GM23338 (cell line): ENCODE data around the gene INPPL1. TPM values are rescaled to one million over a fixed set of nuclear protein-coding genes. Genes with fewer than 3 reads are reported as not detected.

Experiments
- ATAC-seq: fragments of 200-7000 bp; cut with Tn5 transposase; 3 replicates; pipeline ENCODE4 v1.9.1; 2020
- DNase-seq: peaks from one replicate; pipeline ENCODE4 v3.0.0-alpha.2; 2015; ENCODE audit warnings: low spot score
- H2AFZ ChIP-seq: fragments of 200-600 bp; sonication (generic); 2 replicates; pipeline ENCODE4 v1.8.0; 2016; ENCODE audit warnings: antibody characterized with exemption, mild to moderate bottlenecking, moderate library complexity
- H3F3A ChIP-seq: fragments of 200-600 bp; sonication (generic); replicated peaks from 2 replicates; pipeline ENCODE4 v1.8.0; 2017; ENCODE audit warnings: antibody characterized with exemption, mixed run types, low read depth
- H3K27ac ChIP-seq: fragments of 200-600 bp; sonication (generic); 2 replicates; pipeline ENCODE4 v1.6.1; 2016; ENCODE audit warnings: low read depth
- H3K27me3 ChIP-seq: fragments of 200-600 bp; sonication (generic); 2 replicates; pipeline ENCODE4 v1.8.0; 2016; ENCODE audit warnings: mild to moderate bottlenecking, mixed run types, moderate library complexity; ENCODE audit not compliant: insufficient read depth
- H3K36me3 ChIP-seq: fragments of 200-600 bp; sonication (generic); 2 replicates; pipeline ENCODE4 v1.8.0; 2016; ENCODE audit warnings: mild to moderate bottlenecking; ENCODE audit not compliant: insufficient read depth
- H3K4me1 ChIP-seq: fragments of 200-600 bp; sonication (generic); 2 replicates; pipeline ENCODE4 v1.8.0; 2016; ENCODE audit warnings: mild to moderate bottlenecking, moderate library complexity; ENCODE audit not compliant: insufficient read depth
- H3K4me2 ChIP-seq: fragments of 200-600 bp; sonication (generic); 2 replicates; pipeline ENCODE4 v1.7.1; 2017; ENCODE audit warnings: mixed run types
- H3K4me3 ChIP-seq: fragments of 200-600 bp; sonication (generic); 2 replicates; pipeline ENCODE4 v1.6.1; 2016; ENCODE audit warnings: mixed run types
- H3K79me2 ChIP-seq: fragments of 200-600 bp; sonication (generic); replicated peaks from 2 replicates; pipeline ENCODE4 v1.8.0; 2017; ENCODE audit warnings: mild to moderate bottlenecking; ENCODE audit not compliant: insufficient read depth
- H3K9me2 ChIP-seq: fragments of 200-600 bp; sonication (generic); 2 replicates; pipeline ENCODE4 v1.8.0; 2017; ENCODE audit not compliant: insufficient read depth
- H4K20me1 ChIP-seq: fragments of 200-600 bp; sonication (generic); replicated peaks from 2 replicates; pipeline ENCODE4 v1.8.0; 2017; ENCODE audit warnings: mild to moderate bottlenecking; ENCODE audit not compliant: insufficient read depth
- H3K27ac Mint-ChIP-seq: 2 replicates; pipeline ENCODE4 v1.8.0; 2020; ENCODE audit warnings: inconsistent platforms, mild to moderate bottlenecking, moderate library complexity, mixed read lengths
- H3K27me3 Mint-ChIP-seq: 3 replicates; pipeline ENCODE4 v1.8.0; 2022; ENCODE audit warnings: low read depth, mild to moderate bottlenecking, moderate library complexity, mixed read lengths, inconsistent platforms; ENCODE audit not compliant: insufficient read depth, poor library complexity
- H3K36me3 Mint-ChIP-seq: 3 replicates; pipeline ENCODE4 v1.8.0; 2021; ENCODE audit warnings: low read depth, mild to moderate bottlenecking, inconsistent platforms, moderate library complexity, mixed read lengths
- H3K4me1 Mint-ChIP-seq: 3 replicates; pipeline ENCODE4 v1.8.0; 2020; ENCODE audit warnings: mild to moderate bottlenecking, inconsistent platforms, mixed read lengths
- H3K4me3 Mint-ChIP-seq: 3 replicates; pipeline ENCODE4 v1.8.0; 2021; ENCODE audit warnings: moderate library complexity, mild to moderate bottlenecking, inconsistent platforms, mixed read lengths
- H3K9me3 Mint-ChIP-seq: 3 replicates; pipeline ENCODE4 v1.8.0; 2020; ENCODE audit warnings: moderate library complexity, mild to moderate bottlenecking, inconsistent platforms, mixed read lengths
- CREB1 ChIP-seq: fragments of 250-450 bp; sonication (Bioruptor Pico); IDR thresholded peaks from 2 replicates; pipeline ENCODE4 v1.5.0; 2020; ENCODE audit warnings: low read depth, mild to moderate bottlenecking, moderate library complexity
- EZH2 ChIP-seq: fragments of 200-600 bp; sonication (generic); IDR thresholded peaks from one replicate; pipeline ENCODE4 v1.8.0; 2017; ENCODE audit warnings: antibody characterized with exemption, mild to moderate bottlenecking, low read depth; ENCODE audit not compliant: unreplicated experiment
- EZH2phosphoT487 ChIP-seq: fragments of 200-600 bp; sonication (generic); IDR thresholded peaks from one replicate; pipeline ENCODE4 v1.8.1; 2018; ENCODE audit warnings: antibody characterized with exemption; ENCODE audit not compliant: unreplicated experiment
- JUNB ChIP-seq: IDR thresholded peaks from one replicate; pipeline ENCODE4 v1.6.1; 2016; ENCODE audit warnings: antibody characterized with exemption; ENCODE audit not compliant: unreplicated experiment
- POLR2AphosphoS5 ChIP-seq: IDR thresholded peaks from 2 replicates; pipeline ENCODE4 v1.6.1; 2016; ENCODE audit warnings: antibody characterized with exemption, low read depth
- STAT1 ChIP-seq: IDR thresholded peaks from one replicate; pipeline ENCODE4 v1.6.1; 2016; ENCODE audit warnings: antibody characterized with exemption; ENCODE audit not compliant: unreplicated experiment
- ZNF114 ChIP-seq: fragments of 250-450 bp; sonication (Bioruptor Pico); IDR thresholded peaks from 2 replicates; pipeline ENCODE4 v1.5.0; 2020; ENCODE audit warnings: mild to moderate bottlenecking, moderate library complexity
- ZNF331 ChIP-seq: fragments of 250-450 bp; sonication (Bioruptor Pico); IDR thresholded peaks from 2 replicates; pipeline ENCODE4 v1.5.0; 2020; ENCODE audit warnings: low read depth, mild to moderate bottlenecking, moderate library complexity
- polyA plus RNA-seq: library from polyadenylated mRNA; unstranded; fragments of >200 nt; fragmentation: Nextera tagmentation; extraction: Ambion mirVana; gene quantifications from 2 replicates; pipeline ENCODE4 v1.2.1, GENCODE V29; 2016
- total RNA-seq: library from RNA; depleted of rRNA; stranded (reverse); fragments of >200 nt; shearing (Covaris generic); gene quantifications from 2 replicates; pipeline ENCODE4 v1.2.3, GENCODE V29; 2014
- TF ChIP-seq, protein P1 (sequence below): IDR thresholded peaks from 2 replicates; pipeline ENCODE4 v1.6.1; 2016; ENCODE audit warnings: antibody characterized with exemption
- TF ChIP-seq, protein P2 (sequence below): fragments of 250-450 bp; sonication (Bioruptor Pico); IDR thresholded peaks from 2 replicates; pipeline ENCODE4 v1.5.0; 2020; ENCODE audit warnings: mild to moderate bottlenecking, moderate library complexity
- TF ChIP-seq, protein P3 (sequence below), 2 experiments: fragments of 200-600 bp in 1 of 2; sonication (generic) in 1 of 2; conservative IDR thresholded peaks; 2 replicates each; pipeline versions ENCODE4 v1.5.1 to v1.6.1; 2016 to 2017; ENCODE audit warnings: antibody characterized with exemption in 2 of 2, low read depth in 2 of 2, mild to moderate bottlenecking in 2 of 2, moderate library complexity in 1 of 2

Gene INPPL1
- total and polyA plus RNA-seq, 2 experiments from 2014 or later, result 21.5 to 54.7 TPM

DNA sequence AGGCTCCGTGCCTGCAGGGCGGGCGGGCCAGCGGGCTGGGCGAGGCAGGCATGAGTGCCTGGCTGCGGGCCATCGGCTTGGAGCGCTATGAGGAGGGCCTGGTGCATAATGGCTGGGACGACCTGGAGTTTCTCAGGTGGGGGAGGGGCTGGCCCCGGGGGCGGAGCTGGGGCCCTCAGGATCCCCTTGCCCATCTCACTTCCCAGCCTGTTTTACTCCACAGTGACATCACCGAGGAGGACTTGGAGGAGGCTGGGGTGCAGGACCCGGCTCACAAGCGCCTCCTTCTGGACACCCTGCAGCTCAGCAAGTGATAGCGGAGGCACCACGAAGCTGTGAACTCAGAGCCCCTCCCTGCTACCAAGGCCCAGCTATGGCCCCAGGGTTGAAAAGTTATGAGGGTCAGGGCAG lies 13.5 kb downstream of the INPPL1 start:
- peaks cover 22% of the 10 kb centered on the region for H3K4me1 ChIP-seq
- DNase-seq (peak; percentile 95), ATAC-seq (peak; percentile 70)
- H4K20me1 ChIP-seq, result peaks cover 8% of the 10 kb centered on the region
- H3K27me3 Mint-ChIP-seq, result peaks cover 51% of the 10 kb centered on the region
- H3K36me3 ChIP-seq, result no peaks in the 10 kb centered on the region
- H3K4me2 ChIP-seq, result peak overlapping the region; percentile 94
- H3K27me3 ChIP-seq, result peaks cover 48% of the 10 kb centered on the region
- H3K4me1 Mint-ChIP-seq, result peaks cover 34% of the 10 kb centered on the region
- peak overlapping the region; percentile 60 for H3K4me3 ChIP-seq
- H3K27ac ChIP-seq, result no peak overlapping the region
- H3F3A ChIP-seq, result 0 out of 2 replicates have a peak, but pooled peaks cover 1% of the 10 kb centered on the region
- no peaks in the 10 kb centered on the region for H3K79me2 ChIP-seq
- H3K9me2 ChIP-seq, result no peaks in the 10 kb centered on the region
- H3K9me3 Mint-ChIP-seq, result peaks cover 4% of the 10 kb centered on the region; the same call in 2 of the 3 replicates
- no peak overlapping the region for H3K27ac Mint-ChIP-seq
- no peak for TF ChIP-seq EZH2phosphoT487
- TF ChIP-seq ZNF114 (CRISPR knock-in tag), result no peak
- peak; percentile 80 for TF ChIP-seq CREB1
- TF ChIP-seq, protein P1, sequence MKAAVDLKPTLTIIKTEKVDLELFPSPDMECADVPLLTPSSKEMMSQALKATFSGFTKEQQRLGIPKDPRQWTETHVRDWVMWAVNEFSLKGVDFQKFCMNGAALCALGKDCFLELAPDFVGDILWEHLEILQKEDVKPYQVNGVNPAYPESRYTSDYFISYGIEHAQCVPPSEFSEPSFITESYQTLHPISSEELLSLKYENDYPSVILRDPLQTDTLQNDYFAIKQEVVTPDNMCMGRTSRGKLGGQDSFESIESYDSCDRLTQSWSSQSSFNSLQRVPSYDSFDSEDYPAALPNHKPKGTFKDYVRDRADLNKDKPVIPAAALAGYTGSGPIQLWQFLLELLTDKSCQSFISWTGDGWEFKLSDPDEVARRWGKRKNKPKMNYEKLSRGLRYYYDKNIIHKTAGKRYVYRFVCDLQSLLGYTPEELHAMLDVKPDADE, result no peak; the same call in 1 of the 2 replicates
- TF ChIP-seq EZH2, result no peak
- TF ChIP-seq JUNB, result no peak
- no peak for TF ChIP-seq STAT1
- peak; percentile 33; the same call in 1 of the 2 replicates for TF ChIP-seq POLR2AphosphoS5
- TF ChIP-seq, protein P2, sequence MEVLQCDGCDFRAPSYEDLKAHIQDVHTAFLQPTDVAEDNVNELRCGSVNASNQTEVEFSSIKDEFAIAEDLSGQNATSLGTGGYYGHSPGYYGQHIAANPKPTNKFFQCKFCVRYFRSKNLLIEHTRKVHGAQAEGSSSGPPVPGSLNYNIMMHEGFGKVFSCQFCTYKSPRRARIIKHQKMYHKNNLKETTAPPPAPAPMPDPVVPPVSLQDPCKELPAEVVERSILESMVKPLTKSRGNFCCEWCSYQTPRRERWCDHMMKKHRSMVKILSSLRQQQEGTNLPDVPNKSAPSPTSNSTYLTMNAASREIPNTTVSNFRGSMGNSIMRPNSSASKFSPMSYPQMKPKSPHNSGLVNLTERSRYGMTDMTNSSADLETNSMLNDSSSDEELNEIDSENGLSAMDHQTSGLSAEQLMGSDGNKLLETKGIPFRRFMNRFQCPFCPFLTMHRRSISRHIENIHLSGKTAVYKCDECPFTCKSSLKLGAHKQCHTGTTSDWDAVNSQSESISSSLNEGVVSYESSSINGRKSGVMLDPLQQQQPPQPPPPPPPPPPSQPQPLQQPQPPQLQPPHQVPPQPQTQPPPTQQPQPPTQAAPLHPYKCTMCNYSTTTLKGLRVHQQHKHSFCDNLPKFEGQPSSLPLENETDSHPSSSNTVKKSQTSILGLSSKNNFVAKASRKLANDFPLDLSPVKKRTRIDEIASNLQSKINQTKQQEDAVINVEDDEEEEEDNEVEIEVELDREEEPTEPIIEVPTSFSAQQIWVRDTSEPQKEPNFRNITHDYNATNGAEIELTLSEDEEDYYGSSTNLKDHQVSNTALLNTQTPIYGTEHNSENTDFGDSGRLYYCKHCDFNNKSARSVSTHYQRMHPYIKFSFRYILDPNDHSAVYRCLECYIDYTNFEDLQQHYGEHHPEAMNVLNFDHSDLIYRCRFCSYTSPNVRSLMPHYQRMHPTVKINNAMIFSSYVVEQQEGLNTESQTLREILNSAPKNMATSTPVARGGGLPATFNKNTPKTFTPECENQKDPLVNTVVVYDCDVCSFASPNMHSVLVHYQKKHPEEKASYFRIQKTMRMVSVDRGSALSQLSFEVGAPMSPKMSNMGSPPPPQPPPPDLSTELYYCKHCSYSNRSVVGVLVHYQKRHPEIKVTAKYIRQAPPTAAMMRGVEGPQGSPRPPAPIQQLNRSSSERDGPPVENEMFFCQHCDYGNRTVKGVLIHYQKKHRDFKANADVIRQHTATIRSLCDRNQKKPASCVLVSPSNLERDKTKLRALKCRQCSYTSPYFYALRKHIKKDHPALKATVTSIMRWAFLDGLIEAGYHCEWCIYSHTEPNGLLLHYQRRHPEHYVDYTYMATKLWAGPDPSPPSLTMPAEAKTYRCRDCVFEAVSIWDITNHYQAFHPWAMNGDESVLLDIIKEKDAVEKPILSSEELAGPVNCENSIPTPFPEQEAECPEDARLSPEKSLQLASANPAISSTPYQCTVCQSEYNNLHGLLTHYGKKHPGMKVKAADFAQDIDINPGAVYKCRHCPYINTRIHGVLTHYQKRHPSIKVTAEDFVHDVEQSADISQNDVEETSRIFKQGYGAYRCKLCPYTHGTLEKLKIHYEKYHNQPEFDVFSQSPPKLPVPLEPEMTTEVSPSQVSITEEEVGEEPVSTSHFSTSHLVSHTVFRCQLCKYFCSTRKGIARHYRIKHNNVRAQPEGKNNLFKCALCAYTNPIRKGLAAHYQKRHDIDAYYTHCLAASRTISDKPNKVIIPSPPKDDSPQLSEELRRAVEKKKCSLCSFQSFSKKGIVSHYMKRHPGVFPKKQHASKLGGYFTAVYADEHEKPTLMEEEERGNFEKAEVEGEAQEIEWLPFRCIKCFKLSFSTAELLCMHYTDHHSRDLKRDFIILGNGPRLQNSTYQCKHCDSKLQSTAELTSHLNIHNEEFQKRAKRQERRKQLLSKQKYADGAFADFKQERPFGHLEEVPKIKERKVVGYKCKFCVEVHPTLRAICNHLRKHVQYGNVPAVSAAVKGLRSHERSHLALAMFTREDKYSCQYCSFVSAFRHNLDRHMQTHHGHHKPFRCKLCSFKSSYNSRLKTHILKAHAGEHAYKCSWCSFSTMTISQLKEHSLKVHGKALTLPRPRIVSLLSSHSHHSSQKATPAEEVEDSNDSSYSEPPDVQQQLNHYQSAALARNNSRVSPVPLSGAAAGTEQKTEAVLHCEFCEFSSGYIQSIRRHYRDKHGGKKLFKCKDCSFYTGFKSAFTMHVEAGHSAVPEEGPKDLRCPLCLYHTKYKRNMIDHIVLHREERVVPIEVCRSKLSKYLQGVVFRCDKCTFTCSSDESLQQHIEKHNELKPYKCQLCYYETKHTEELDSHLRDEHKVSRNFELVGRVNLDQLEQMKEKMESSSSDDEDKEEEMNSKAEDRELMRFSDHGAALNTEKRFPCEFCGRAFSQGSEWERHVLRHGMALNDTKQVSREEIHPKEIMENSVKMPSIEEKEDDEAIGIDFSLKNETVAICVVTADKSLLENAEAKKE, result no peak
- TF ChIP-seq ZNF331 (CRISPR knock-in tag), result no peak
- TF ChIP-seq, protein P3, sequence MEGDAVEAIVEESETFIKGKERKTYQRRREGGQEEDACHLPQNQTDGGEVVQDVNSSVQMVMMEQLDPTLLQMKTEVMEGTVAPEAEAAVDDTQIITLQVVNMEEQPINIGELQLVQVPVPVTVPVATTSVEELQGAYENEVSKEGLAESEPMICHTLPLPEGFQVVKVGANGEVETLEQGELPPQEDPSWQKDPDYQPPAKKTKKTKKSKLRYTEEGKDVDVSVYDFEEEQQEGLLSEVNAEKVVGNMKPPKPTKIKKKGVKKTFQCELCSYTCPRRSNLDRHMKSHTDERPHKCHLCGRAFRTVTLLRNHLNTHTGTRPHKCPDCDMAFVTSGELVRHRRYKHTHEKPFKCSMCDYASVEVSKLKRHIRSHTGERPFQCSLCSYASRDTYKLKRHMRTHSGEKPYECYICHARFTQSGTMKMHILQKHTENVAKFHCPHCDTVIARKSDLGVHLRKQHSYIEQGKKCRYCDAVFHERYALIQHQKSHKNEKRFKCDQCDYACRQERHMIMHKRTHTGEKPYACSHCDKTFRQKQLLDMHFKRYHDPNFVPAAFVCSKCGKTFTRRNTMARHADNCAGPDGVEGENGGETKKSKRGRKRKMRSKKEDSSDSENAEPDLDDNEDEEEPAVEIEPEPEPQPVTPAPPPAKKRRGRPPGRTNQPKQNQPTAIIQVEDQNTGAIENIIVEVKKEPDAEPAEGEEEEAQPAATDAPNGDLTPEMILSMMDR (conservative IDR thresholded peaks at IDR 0.05; ENCODE audit: low read depth in 2 of 2), result peak; percentile 84 to 89
- no peak overlapping the region for H2AFZ ChIP-seq
- H3K4me3 Mint-ChIP-seq, result peak overlapping the region; percentile 77; the same call in 2 of the 3 replicates
- H3K36me3 Mint-ChIP-seq, result peaks cover 39% of the 10 kb centered on the region
